Activated naive CD4-positive, alpha-beta T cell (primary cell): Measurements from ENCODE around the gene ANXA3.
"Not testable (repeated sequence)": the region's sequence is repeated elsewhere in the genome, so short reads cannot be mapped to it uniquely, and the experiment has no call there.

Experiments
- DNase-seq, 4 experiments: peaks; one replicate each; lab custom pipeline; 2025; lab: John Stamatoyannopoulos, UW

ANXA3 gene

GRCh38 chr4:78551420-78552351, at the start of gene ANXA3:
ANXA3 (plus strand) TSS chr4:78551770; CDS start chr4:78554474, 2,704 bp downstream.
- DNase-seq: peak in 1 of 4 experiments; percentile 2

- DNase-seq: not testable (repeated sequence)
Observed at GRCh38 chr4:78506260-78506659, 45.3 kb upstream of the ANXA3 start.

GRCh38 chr4:78509043-78509442, 42.5 kb upstream of the ANXA3 start:
- no peak for DNase-seq

- no peak for DNase-seq
Observed at GRCh38 chr4:78510108-78510507, 41.5 kb upstream of the ANXA3 start.

- DNase-seq: no peak
Observed at GRCh38 chr4:78510681-78511080, 40.9 kb upstream of the ANXA3 start.

DNA sequence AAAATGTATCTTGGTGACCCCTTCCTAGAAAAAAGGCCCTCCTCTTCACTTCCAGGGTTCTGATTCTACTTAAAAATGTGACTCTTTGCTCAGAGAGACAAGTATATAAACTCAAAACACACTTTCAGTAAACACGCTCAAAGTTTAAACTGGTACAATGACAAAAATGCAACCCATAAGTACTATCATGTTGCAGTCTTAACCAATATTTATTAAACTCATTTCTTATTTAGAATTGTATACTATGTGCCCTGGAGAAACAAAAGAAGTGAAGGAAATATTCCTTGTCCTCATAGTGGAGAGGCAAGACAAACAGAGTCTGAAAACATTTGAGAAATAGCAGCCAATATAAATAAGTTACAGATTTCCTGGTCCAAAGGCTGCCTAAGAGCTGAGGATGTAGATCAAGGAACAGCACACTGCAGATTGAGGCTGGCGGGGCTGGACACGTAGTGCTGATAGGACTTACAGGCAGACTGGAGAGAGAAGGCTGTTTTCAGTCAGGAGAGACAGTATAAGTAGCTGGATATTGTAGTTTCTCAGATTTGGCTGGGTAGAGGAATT, 39.1 kb upstream of the ANXA3 start:
- DNase-seq: no peak

GRCh38 chr4:78513411-78513975, 38.1 kb upstream of the ANXA3 start:
- DNase-seq: no peak

DNA sequence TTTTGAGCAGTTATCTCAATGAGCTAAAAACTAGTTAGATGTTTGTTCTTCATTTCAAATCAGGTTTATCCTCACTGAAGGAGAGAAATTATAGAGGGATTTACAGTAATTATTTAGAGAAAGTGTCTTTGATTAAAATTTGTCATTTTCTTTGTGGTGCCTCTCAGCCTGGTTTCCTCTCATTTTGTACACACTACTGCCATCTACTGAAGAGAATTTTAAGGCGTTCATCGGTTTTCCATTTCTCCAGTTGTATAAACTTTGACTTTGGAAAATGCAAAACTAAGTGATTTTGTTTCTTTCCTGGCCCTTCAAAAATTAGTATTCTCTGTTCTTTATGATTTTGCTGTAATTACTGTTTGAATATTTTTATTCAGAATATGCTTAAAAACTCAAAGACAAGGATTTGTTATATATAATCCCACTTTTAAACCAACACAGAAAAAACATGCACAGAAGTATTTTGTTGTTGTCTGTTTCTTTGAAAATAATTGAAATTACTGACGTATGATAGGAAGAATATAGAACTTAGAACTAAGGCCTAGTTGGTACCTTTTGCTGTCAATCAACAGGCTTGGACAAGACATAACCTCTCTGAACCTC, 34.4 kb upstream of the ANXA3 start:
- DNase-seq: no peak

DNA sequence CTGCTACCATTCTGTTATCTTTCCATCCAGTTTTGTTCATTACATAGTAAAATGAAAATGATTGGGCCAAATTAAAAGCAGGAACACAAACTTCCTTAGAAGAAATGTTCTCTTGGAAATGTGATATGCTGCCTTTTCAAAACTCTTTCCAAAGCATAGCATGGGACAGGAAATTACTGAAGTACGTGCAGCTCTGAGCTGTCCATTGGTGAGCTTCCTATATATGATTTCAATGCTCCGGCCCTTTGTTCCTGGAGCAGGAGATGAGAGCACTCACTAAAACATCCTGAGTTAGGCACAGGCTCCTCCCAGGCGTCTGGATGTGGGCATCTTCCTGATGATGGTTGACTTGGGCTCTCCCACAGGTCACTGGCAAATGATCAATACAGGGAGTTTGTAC, 33.0 kb upstream of the ANXA3 start:
- no peak for DNase-seq

DNA sequence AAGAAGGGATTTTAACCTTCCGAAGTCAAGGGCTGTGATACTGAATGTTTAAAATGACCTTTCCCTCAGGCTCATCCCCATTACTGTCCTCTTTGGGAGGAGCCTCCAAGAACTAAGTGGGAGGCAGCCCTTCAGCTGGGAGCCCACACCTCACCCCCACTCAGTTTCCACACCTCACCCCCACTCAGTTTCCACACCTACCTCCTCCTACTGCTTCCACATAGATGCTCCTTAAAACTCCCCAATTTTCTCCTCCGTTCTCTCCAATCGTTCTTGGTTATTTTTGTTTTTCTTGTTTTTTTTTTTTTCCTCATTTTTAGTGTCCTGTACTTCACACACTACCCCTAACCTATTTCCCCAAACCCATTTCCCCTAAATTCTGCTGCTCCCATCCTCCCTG, 31.6 kb upstream of the ANXA3 start:
- DNase-seq: no peak

GRCh38 chr4:78520808-78521226, 30.8 kb upstream of the ANXA3 start:
- no peak for DNase-seq

DNA sequence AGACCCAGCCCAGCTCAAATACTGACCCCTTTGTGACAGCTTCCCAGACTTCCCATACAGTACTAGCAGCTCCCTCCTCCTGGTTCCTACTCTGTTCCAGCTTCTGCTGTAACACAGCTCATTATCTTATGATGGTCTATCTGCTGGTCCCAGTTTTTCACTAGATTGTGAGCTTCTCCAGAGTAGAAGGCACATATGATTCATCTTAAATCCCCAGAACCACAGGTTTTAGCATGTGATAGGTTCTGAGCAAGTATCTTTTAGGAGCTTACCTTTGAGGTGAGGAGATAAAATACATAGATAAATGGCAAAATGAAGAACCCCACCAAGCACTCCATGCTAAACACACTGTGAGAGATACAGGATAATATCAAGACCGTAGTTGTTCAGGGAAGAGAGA, 27.6 kb upstream of the ANXA3 start:
- no peak for DNase-seq

DNA sequence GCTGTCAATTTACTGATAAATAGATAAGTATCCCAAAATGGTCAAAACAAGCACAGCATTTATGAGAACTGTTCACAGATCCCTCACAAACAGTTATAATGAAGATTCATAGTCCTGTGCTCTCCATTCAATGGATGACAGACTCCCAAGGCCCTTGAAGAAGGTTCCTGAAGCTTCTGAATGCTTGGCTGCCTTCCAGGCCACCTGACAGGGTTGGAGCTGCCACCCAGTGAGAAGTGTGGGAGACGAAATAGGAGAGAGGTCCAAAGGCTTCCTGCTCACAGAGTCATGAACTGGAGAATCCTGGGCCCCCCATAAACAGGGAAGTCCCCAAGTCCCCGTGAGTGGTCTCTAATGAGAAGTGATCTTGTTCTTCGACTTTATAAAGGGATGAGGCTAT, 26.0 kb upstream of the ANXA3 start:
- DNase-seq: no peak

DNA sequence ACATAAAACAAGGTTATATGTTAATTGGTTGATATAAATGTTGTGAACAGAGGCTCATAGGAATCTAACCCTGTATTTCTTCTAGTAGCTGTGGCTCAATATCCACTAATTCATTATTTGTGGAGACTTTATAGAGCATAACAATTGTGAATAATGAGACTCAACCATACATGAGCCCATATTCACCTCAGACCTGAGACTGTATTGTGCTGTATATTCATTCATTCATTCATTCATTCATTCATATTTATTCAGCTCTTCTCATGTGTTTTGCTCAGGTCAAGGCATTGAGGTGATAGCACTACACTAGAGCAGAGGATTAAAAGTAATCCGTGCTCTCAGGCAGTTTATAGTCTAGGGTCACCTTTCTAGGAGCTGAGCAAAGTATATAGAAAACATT, 24.5 kb upstream of the ANXA3 start:
- DNase-seq: no peak

- DNase-seq: no peak
Observed at GRCh38 chr4:78527555-78527954, 24.0 kb upstream of the ANXA3 start.

GRCh38 chr4:78528327-78528726, 23.2 kb upstream of the ANXA3 start:
- DNase-seq: no peak

DNA sequence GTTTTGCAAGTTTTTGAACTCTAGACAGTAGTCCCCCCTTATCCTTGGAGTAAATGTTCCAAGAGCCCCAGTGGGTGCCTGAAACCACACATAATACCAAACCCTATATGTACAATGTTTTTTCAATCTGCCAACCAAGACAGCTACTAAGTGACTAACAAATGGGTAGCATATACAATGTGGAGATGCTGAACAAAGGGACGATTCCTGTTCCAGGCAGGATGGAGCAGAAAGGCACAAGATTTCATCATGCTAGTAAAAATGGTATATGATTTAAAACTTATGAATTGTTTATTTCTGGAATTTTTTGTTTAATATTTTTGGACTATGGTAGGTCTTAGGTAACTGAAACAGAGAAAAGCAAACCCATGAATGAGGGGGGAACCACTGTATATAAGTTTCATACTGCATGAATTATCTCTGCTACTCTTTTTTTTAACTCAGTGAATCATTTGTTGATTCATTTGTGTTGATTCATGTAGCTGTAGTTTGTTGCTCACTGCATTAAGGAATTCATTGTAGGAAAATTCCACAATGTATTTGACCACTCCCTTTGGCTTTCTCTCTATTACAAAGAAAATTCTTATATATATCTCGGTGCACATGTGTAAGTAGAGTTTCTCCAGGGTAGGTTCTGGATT, 21.9 kb upstream of the ANXA3 start:
- DNase-seq: no peak

- no peak for DNase-seq
Observed at GRCh38 chr4:78532046-78532445, 19.5 kb upstream of the ANXA3 start.

DNA sequence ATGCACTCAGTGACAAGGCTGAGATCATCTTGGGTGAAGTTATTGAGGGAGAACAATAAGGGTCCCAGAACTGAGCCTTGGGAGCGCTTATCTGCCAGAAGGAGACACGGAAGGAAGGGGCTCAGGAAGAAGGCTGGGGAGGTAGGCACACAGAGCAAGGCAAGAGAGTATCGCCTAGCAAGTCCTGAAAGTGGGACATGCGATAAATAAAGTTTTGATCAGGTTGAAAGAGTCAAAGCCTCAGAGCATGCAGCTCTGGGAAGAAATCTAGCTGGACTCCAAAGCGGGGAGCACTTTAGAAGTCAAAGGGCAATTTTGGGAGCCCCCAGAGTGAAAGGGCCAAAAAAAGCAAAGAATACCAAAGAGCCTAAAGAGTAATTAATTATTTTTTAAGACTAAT, 17.7 kb upstream of the ANXA3 start:
- DNase-seq: no peak

DNA sequence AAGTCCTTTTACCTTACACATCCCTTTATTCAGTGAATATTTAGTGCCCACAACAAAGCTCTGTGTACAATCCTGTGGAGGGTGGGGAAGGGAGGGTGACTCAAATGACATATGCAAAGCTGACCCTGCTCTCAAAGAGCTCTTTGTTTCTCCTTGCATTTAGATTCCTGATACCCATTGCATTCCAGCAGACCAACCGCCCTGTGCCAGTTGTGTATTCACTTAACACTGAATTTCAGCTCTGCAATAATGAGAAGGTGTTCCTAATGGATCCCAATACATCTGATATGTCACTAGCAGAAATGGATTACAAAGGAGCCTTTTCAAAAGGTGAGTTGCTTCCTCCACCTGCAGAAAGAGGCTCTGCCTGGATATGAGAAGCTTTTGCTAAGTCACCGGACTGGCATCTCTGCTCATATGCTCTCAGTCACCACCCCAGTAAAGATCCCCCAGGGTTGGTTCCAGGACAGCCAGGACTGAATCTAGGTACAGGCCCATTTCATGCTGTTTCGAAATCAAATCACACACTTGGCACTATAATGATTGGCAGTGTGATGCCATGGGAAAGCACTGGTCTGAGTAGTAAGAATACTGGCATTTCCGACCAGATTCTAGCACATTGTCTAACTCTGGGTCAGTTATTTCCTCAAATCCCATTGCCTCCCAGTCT, 17.1 kb upstream of the ANXA3 start:
- no peak for DNase-seq

DNA sequence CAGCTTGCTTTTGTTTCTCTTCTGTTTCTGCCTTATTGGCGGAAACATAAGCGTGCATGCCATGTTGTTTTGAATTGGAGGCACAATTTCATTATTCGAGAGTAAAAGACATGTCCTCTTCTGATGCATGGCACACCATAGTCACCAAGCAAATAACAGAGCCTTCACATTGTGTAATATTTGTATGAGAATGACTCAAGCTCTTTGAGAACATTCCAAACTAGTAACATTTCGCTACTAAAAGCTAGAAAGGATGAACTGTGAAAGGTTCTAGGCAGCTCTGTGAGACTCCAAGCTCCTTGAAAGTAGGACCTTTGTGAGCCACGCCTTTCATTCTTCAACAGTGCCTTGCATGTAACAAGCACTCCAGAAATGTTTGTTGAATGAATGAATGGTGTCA, 9.2 kb upstream of the ANXA3 start:
- no peak for DNase-seq
